Hematopoietic multipotent progenitor cell treated with erythropoietin and hydrocortisone succinate and interleukin-3 and kit ligand, for 6 days (in vitro differentiated cells): ENCODE data around the gene GATC.
A peak's percentile ranks its signal among the peaks of the same experiment; 100 is the strongest.

Experiments used
- DNase-seq: peaks from one replicate; pipeline ENCODE4 v3.0.0-alpha.2; 2015

GATC gene

GRCh38 chr12:120445911-120446843 is at the start of gene GATC, which contains the start of gene TRIAP1:
GATC (plus strand) TSS chr12:120446444; CDS start chr12:120446481, 37 bp downstream.
TRIAP1 (minus strand) TSS chr12:120446384; CDS start chr12:120446372, 12 bp downstream.
- DNase-seq = peak; percentile 90

DNA sequence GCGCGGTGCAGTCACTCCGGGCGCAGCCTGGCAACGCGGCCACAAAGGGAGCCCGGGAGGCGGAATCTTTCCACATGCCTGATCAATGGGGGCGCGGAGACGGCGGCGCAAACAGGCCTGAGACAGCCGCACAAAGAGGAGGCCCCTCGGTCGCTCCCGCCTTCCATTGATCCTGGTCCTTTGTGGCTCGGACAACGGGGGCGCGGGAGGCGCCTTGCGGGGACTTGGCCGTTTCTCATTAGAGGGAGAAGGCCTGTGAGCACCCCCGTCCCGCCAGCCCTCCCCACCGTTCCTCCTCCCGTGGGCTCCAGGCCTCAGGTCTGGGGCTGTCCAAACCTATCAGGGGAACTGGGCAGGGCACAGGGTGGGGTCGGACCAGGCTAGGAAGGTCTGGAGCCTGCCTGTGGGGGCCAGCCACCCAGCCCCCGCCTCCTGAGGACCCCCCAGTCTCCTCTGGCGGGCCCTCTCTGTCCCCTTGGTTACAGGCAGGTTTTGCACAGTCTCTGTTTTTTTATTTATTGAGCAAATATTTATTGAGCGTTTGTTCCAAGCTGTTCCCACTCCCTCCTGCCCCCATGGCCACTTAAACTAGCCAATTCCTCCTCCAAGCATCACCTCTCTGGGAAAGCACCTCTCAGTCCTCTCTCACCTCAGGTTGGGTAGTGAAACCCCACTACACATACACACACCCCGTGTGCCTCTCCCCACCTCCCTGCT is 48.3 kb upstream of the GATC start:
- no peak for DNase-seq

GRCh38 chr12:120399531-120399930 is 46.7 kb upstream of the GATC start:
- no peak for DNase-seq

GRCh38 chr12:120402217-120402616 is 44.0 kb upstream of the GATC start:
- DNase-seq = no peak

GRCh38 chr12:120403869-120404268 is 42.4 kb upstream of the GATC start:
- no peak for DNase-seq

DNA sequence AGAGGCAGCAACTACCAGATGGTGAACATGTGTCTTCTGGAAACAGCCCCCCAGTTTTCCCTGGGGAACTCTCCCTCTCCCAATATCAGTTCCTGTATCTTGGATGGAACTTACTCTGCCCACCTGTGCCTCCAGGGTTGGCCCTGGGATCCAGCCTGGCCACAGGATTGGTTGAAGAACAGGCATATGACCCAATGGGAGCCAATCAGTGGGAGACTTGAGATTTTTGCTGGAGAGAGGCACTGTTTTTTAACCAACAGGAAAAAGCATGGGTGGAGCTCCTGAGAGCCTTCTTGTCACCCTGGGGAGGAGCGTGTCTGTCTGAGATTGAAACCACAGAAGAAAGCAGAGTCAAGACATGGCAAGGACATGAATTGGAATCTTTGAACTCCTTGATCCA is 42.0 kb upstream of the GATC start:
- DNase-seq = no peak

- DNase-seq = no peak
Observed at GRCh38 chr12:120406069-120406468, 40.2 kb upstream of the GATC start.

DNA sequence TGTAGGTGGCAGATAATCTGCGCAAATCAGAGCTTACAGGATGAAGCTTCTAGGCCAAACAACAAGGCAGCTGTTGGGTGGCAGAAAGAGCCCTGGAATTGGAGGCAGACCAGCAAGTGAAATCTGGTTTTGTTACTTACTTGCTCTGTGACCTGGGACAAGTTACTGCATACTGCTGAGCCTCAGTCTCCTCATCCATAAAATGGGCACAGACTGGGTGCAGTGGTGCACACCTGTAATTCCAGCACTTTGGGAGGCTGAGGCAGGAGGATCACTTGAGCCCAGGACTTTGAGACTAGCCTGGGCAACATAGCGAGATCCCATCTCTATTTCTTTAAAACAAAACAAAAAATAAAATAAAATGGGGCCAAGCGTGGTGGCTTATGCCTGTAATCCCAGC is 39.7 kb upstream of the GATC start:
- no peak for DNase-seq

- DNase-seq = no peak
Observed at GRCh38 chr12:120408771-120409170, 37.5 kb upstream of the GATC start.

GRCh38 chr12:120412421-120412820 is 33.8 kb upstream of the GATC start:
- no peak for DNase-seq

DNA sequence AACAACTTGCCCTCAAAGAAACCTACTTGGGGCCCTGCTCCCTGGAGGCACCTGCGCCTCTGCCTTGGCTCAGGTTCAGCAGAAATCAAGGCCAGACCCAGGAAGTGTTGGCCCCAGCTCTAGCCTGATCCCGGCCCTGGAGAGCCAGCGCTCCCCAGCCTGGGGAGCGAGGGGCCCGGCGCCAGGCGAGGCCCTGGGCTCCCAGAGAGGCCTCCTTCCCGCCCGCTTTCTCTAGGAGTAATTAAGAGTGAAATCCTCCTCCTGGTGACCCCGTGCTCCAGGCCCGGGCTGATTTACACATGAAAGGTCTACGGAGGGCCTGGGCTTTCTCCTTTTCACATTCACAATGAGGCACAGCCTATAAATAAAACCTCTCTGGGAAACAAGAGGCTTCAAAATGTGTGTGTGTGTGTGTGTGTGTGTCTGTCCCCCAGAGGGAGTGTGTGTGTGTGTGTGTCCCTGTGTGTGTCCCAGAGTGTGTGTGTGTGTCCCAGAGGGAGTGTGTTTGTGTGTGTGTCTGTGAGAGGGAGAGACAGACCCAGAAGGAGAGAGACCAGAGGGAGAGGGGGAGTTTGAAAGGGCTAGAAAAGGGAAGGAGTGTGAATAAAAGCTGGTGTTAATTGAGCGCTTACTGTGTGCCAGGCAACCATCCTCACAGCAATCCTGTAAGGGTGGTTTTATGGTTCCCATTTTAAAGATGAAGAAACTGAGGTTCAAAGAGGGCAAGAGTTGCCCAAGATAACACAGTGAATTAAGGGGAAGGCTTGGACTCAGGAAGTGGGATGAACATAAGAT is 32.1 kb upstream of the GATC start:
- no peak for DNase-seq

GRCh38 chr12:120416490-120417216 is 29.6 kb upstream of the GATC start:
- no peak for DNase-seq

GRCh38 chr12:120417917-120418580 is 28.2 kb upstream of the GATC start:
- DNase-seq = no peak

GRCh38 chr12:120421701-120422100 is 24.5 kb upstream of the GATC start:
- no peak for DNase-seq

DNA sequence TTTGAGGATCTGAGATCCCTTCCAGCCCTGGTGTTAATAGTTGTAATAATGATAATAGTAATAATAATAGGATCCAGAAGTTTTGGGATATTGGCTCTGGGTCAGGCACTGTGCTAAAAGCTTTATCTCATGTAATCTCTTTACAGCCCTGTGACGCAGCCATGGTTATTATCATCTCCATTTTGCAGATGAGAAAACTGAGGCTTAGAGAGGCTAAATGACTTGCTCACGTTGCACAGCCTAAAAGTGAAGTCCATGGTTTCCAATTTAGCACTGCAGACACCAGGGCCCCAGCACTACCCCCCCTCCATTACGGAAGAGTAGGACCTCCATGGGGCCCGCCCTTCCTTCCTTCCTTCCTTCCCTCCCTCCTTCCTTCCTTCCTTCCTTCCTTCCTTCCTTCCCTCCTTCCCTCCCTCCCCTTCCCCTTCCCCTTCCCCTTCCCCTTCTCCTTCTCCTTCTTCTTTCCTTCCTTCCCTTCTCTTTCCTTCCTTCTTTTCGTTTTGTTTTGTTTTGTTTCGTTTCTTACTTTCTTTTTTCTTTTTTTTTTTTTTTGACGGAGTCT is 23.3 kb upstream of the GATC start:
- DNase-seq = no peak

DNA sequence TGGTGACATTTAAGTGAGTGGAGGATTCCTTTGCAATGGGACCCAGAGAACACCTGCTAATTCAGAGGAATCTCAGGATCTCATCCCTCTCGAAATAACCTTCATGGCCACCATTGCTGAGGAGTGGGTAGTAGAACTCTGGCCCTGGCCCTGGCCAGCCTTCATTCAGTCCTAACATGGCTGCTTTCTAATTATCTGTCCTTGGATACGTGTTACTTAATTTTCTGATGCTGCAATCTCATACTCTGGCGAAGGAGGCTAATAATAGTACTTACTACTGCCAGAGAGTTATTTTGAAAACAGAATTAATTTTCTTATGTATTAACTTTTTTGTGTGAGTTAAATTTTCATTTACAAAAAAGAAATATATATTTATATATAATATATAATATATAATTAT is 20.4 kb upstream of the GATC start:
- no peak for DNase-seq

- no peak for DNase-seq
Observed at GRCh38 chr12:120428597-120429229, 17.5 kb upstream of the GATC start.

- no peak for DNase-seq
Observed at GRCh38 chr12:120429368-120429767, 16.9 kb upstream of the GATC start.

GRCh38 chr12:120432772-120433525 is 13.3 kb upstream of the GATC start:
- DNase-seq = no peak
